Upper lobe of right lung (tissue), 1 donor: ENCODE measurements around the gene TMEM131. TPM values are rescaled to one million over a fixed set of nuclear protein-coding genes. Genes with fewer than 3 reads are reported as not detected.
"Not testable (repeated sequence)": the region's sequence is repeated elsewhere in the genome, so short reads cannot be mapped to it uniquely, and the experiment has no call there.

Source experiments
- ATAC-seq: fragments of 200-7000 bp; cut with Tn5 transposase; one replicate; pipeline ENCODE4 v1.9.1; 2020; ENCODE audit warnings: mild to moderate bottlenecking, moderate library complexity
- DNase-seq: peaks from one replicate; pipeline ENCODE4 v3.0.0-alpha.2; 2020
- H3K27ac ChIP-seq: fragments of 200-600 bp; one replicate; pipeline ENCODE4 v1.8.0; 2022
- H3K27me3 ChIP-seq: fragments of 200-600 bp; one replicate; pipeline ENCODE4 v1.8.0; 2022; ENCODE audit warnings: mild to moderate bottlenecking
- H3K36me3 ChIP-seq: fragments of 200-600 bp; one replicate; pipeline ENCODE4 v1.8.0; 2022
- H3K4me1 ChIP-seq: fragments of 200-600 bp; one replicate; pipeline ENCODE4 v1.8.0; 2022
- H3K4me3 ChIP-seq: fragments of 200-600 bp; one replicate; pipeline ENCODE4 v1.8.0; 2022; ENCODE audit warnings: mild to moderate bottlenecking
- H3K9me3 ChIP-seq: fragments of 200-600 bp; one replicate; pipeline ENCODE4 v1.8.0; 2022
- CTCF ChIP-seq: fragments of 200-600 bp; IDR thresholded peaks from one replicate; pipeline ENCODE4 v1.8.0; 2022; ENCODE audit warnings: antibody characterized with exemption
- intact Hi-C: fragments of 100-400 bp; cut with DNase I; formaldehyde crosslinking; loops from one replicate; pipeline ENCODE4 v1.11.0; 2022
- total RNA-seq: library from RNA; stranded (reverse); fragmentation: NEBNext Ultra II Directional; extraction: Animal tissue kit (Norgen Biotek cat#: 25700); gene quantifications from one replicate; pipeline ENCODE4 v1.2.1, GENCODE V29; 2021
- donor health status: DM: no; HTN: yes; CAD: no; lungs with severe emphysema.

Gene TMEM131
- total RNA-seq, 1 donor from 2014 or later = 43.3 TPM

- peak; percentile 63 for DNase-seq
- ATAC-seq = peak; percentile 3
Measured at GRCh38 chr2:97713296-97714083, 282.3 kb downstream of the TMEM131 start, which contains the start of gene ZAP70. TSS of gene ZAP70 (plus strand) at chr2:97713576. CDS start at chr2:97724037, 10,461 bp downstream.

GRCh38 chr2:97712693-97713295 lies 283.0 kb downstream of the TMEM131 start:
- H3K9me3 ChIP-seq = no peaks in the 10 kb centered on the region
- no peaks in the 10 kb centered on the region for H3K36me3 ChIP-seq
- DNase-seq (peak; percentile 58), ATAC-seq (no peak)
- peaks cover 8% of the 10 kb centered on the region for H3K27me3 ChIP-seq
- intact Hi-C loops = no loop called here
- peak overlapping the region; percentile 63 for H3K27ac ChIP-seq
- no peak for TF ChIP-seq CTCF
- no peaks in the 10 kb centered on the region for H3K4me1 ChIP-seq
- H3K4me3 ChIP-seq = no peak overlapping the region

More at GRCh38 chr2:97713296-97714083, 282.3 kb downstream of the TMEM131 start, which contains the start of gene ZAP70:
- Histone ChIP-seq H3K4me3 (peak within 1 kb of the TSS; percentile 31), H3K4me1 (no peaks in the 10 kb centered on the region), H3K27ac (peak within 1 kb of the TSS; percentile 63), H3K9me3 (no peaks in the 10 kb centered on the region), H3K27me3 (peaks cover 1% of the 10 kb centered on the region), H3K36me3 (no peaks in the 10 kb centered on the region)
- intact Hi-C loops = no loop called here
- no peak for TF ChIP-seq CTCF

GRCh38 chr2:97712175-97712574 lies 283.6 kb downstream of the TMEM131 start:
- H3K4me1 ChIP-seq, H3K4me3 ChIP-seq, H3K9me3 ChIP-seq, ATAC-seq, H3K27ac ChIP-seq, intact Hi-C loops, H3K36me3 ChIP-seq: not testable (repeated sequence)
- peaks cover 14% of the 10 kb centered on the region for H3K27me3 ChIP-seq
- DNase-seq = peak; percentile 26

GRCh38 chr2:97711394-97711711 lies 284.4 kb downstream of the TMEM131 start:
- DNase-seq (no peak), ATAC-seq (no peak)
- Histone ChIP-seq H3K27me3 (peaks cover 15% of the 10 kb centered on the region), H3K4me3 (no peak overlapping the region), H3K36me3 (no peaks in the 10 kb centered on the region), H3K27ac (no peak overlapping the region), H3K9me3 (no peaks in the 10 kb centered on the region), H3K4me1 (no peaks in the 10 kb centered on the region)
- intact Hi-C loops = no loop called here
- no peak for TF ChIP-seq CTCF

GRCh38 chr2:97708608-97709007 lies 287.1 kb downstream of the TMEM131 start:
- DNase-seq (peak; percentile 49), ATAC-seq (no peak)
- no peak for TF ChIP-seq CTCF
- Histone ChIP-seq H3K4me3 (no peak overlapping the region), H3K4me1 (no peaks in the 10 kb centered on the region), H3K9me3 (no peaks in the 10 kb centered on the region), H3K36me3 (no peaks in the 10 kb centered on the region), H3K27ac (no peak overlapping the region), H3K27me3 (peaks cover 15% of the 10 kb centered on the region)
- intact Hi-C loops = no loop called here

GRCh38 chr2:97708048-97708380 lies 287.7 kb downstream of the TMEM131 start:
- Histone ChIP-seq H3K4me1 (no peaks in the 10 kb centered on the region), H3K36me3 (no peaks in the 10 kb centered on the region), H3K27me3 (peaks cover 15% of the 10 kb centered on the region), H3K27ac (no peak overlapping the region), H3K9me3 (no peaks in the 10 kb centered on the region), H3K4me3 (no peak overlapping the region)
- ATAC-seq = no peak
- intact Hi-C loops = no loop called here
- peak; percentile 41 for DNase-seq
- no peak for TF ChIP-seq CTCF
